HUES64 (cell line): Measurements from ENCODE around the gene APCDD1L.

Experiments
- H3K27ac ChIP-seq: 2 replicates; pipeline ENCODE4 v1.7.0; 2013; ENCODE audit warnings: low read depth, low read length, inconsistent platforms
- H3K27me3 ChIP-seq: 2 replicates; pipeline ENCODE4 v1.6.1; 2013; ENCODE audit warnings: mild to moderate bottlenecking, low read length; ENCODE audit not compliant: insufficient read depth
- H3K36me3 ChIP-seq: 2 replicates; pipeline ENCODE4 v1.6.1; 2013; ENCODE audit warnings: mild to moderate bottlenecking, low read length; ENCODE audit not compliant: insufficient read depth
- H3K4me1 ChIP-seq: 2 replicates; pipeline ENCODE4 v1.6.1; 2013; ENCODE audit warnings: mild to moderate bottlenecking, low read length, moderate library complexity; ENCODE audit not compliant: insufficient read depth
- H3K4me3 ChIP-seq: 2 replicates; pipeline ENCODE4 v1.5.1; 2013; ENCODE audit warnings: mild to moderate bottlenecking, low read length, moderate library complexity
- H3K9ac ChIP-seq: 2 replicates; pipeline ENCODE4 v1.6.1; 2013; ENCODE audit warnings: mild to moderate bottlenecking, low read depth, low read length
- H3K9me3 ChIP-seq: 2 replicates; pipeline ENCODE4 v1.6.1; 2013; ENCODE audit warnings: low read depth, low read length; ENCODE audit not compliant: insufficient read depth
- WGBS: fragments of 150-250, 120-280 bp; methylation state at CpG from one replicate; pipeline ENCODE4 v1.1.7; 2013; ENCODE audit warnings: missing lambda C conversion rate; 5-methylcytosine and 5-hydroxymethylcytosine counted together

The APCDD1L gene

DNA sequence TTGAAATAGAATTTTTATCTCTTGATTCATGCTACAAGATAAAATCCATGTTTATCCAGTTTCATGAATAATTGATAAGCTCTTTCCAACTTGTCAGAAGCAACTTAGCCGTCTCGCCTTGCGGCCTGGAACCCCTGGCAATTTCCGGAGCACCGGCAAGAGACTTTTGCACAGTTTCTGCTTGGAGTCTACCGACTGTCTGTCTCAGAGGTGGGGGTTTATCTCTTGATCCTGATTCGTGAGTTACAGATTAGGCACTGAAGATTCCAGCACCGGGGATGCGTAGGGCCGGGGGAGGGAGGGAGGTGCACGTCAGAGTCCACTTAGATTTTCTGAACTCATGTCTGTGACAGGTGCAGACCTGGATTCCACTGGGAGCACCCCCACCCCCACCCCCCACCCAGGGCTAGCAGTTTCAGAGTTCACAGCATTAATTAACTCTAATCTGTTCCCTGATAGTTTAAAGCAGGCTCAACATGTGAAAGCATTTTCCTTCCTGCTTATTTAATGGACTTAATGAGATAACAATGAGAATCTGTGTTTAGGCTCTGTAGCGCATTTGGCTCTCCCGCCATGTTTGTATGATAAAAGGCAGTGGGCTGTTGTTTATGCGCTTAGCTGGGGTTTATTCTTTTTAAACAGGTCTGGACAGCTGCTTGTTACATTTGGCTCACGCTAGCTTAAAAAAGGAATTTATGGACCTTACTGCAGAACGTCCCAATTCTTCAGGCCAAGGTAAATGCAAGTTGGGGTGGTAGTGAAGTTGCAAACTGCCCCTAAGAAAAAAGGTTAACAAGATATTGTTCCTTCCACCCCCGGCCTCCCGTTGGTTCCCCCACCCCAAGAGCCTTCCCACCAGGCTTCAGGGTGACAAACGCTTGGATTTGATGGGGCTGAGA is 8.1 kb upstream of the APCDD1L start:
- Histone ChIP-seq H3K27me3 (0 out of 2 replicates have a peak, but pooled peaks cover 1% of the 10 kb centered on the region), H3K36me3 (no peaks in the 10 kb centered on the region), H3K9ac (no peak overlapping the region), H3K27ac (0 out of 2 replicates have a peak overlapping the region, but pooled peaks have one; percentile 15), H3K4me3 (no peak overlapping the region), H3K4me1 (peaks cover 8% of the 10 kb centered on the region), H3K9me3 (peaks cover 31% of the 10 kb centered on the region)
- 79% methylated on average over 19 of the region's 19 CpGs for WGBS

DNA sequence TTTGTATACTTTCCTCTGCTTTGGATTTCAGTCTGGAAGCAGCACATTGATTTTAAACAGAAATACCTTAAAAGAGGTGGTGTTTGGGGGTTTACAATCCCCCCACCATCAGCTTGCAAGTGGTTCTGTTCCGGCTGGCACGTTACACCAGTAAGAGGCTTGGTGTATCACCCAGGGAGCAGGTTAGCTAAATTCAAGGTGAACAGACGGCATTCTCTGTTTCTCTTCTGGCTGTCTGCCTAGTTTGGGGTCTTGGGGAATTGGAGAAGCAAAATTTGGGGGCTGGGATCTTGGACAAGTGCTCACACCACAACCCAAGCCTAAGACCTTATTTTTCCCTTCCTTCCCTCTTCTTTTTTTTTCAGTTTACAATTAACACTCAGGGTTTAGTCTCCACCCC is 7.5 kb upstream of the APCDD1L start:
- no peak overlapping the region for H3K4me3 ChIP-seq
- WGBS: 88% methylated on average over 3 of the region's 3 CpGs
- H3K27me3 ChIP-seq: 0 out of 2 replicates have a peak, but pooled peaks cover 3% of the 10 kb centered on the region
- H3K9ac ChIP-seq: no peak overlapping the region
- H3K4me1 ChIP-seq: peaks cover 8% of the 10 kb centered on the region
- no peaks in the 10 kb centered on the region for H3K36me3 ChIP-seq
- peaks cover 29% of the 10 kb centered on the region for H3K9me3 ChIP-seq
- no peak overlapping the region for H3K27ac ChIP-seq

DNA sequence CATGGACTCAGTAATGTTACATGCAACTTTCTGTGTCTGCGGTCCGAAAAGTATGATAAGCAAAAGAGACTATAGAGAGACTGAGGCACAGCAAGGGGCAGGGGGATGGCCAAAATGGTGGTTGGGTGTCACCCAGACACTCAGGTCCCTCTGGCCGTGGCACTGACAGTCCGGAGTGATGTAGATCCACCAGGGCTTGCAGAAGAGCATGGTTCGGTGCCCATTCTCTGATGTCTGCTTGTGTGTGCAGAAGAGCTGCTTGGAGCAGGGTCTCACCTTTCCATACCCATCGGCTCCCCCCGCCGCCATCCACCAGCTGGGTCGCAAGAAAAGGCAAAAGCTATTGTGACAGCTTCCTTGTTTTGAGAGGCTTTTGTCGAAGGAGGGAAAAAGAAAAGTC is 6.6 kb upstream of the APCDD1L start:
- H3K4me3 ChIP-seq: no peak overlapping the region
- peaks cover 21% of the 10 kb centered on the region for H3K9me3 ChIP-seq
- H3K27ac ChIP-seq: no peak overlapping the region
- peaks cover 6% of the 10 kb centered on the region; the same call in 1 of the 2 replicates for H3K27me3 ChIP-seq
- H3K36me3 ChIP-seq: no peaks in the 10 kb centered on the region
- 90% methylated on average over 10 of the region's 10 CpGs for WGBS
- H3K9ac ChIP-seq: no peak overlapping the region
- H3K4me1 ChIP-seq: peaks cover 8% of the 10 kb centered on the region

DNA sequence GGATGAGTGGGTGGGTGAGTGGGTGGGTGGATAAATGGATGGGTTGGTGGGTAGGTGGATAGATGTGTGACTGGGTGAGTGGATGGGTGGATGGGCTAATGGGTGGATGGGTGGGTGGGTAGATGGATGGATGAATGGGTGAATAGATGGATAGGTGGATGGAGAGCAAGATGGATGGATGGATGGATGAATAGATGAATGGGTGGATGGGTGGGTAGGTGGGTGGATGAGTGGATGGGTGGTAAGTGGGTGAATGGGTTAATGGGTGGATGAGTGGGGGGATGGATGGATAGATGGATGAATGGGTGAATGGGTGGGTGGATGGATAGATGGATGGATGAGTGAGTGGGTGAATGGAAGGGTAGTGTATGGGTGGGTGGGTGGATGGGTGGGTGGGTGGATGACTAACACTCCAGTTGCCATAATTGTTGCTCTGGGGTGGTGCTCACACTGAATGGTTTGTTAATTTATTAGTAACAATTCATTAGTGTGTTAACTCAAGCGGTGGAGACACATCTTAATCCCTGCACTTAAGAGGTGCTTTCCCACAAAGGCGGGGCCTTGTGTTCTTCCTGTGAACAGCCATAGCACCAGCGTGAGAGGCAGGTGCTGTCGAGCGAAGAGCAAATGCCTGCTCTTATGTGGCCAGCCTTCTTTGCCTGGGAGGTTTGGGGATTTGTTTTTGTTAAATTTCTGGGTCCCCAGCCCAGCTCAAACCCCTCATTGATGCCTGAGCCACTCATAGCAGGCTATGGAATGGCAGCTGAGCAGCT is 4.9 kb upstream of the APCDD1L start:
- H3K27ac ChIP-seq: no peak overlapping the region
- peaks cover 8% of the 10 kb centered on the region for H3K4me1 ChIP-seq
- peaks cover 5% of the 10 kb centered on the region for H3K9me3 ChIP-seq
- H3K4me3 ChIP-seq: no peak overlapping the region
- H3K27me3 ChIP-seq: peaks cover 22% of the 10 kb centered on the region
- H3K36me3 ChIP-seq: no peaks in the 10 kb centered on the region
- H3K9ac ChIP-seq: no peak overlapping the region
- WGBS: 90% methylated on average over 5 of the region's 5 CpGs

DNA sequence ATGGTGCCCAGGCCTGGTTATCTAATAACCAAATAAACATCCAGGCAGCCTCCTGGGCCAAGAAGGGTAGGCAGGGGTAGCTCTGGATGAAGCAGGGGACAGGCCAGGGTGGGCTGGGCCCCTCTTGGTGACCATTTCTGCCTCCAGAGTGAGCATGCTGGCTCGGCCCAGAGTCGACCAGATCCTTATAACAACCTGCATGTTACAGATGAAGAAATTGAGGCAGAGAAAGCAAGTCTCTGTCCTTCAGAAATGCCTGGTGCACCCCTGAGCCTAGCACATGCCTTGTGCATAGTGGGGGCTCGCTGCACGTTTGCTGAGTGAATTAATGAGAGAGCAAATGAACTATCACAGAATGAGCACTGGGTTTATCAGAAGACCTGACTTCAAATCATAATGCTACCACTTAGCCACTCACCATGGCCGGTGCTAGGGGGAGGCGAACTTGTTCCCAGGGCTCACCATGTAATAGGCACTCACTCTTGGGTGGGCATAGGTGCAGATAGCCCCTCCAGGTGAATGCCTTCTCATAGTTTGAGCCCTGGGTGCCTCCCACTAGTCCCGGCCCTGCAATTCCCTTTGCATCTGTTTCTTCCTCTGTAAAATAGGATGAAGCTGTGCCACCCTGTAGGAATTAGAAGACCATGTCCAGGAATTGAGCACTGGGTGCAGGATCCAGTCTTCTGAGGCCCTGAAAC is 3.8 kb upstream of the APCDD1L start:
- Histone ChIP-seq H3K27ac (no peak overlapping the region), H3K9me3 (no peaks in the 10 kb centered on the region), H3K36me3 (no peaks in the 10 kb centered on the region), H3K9ac (no peak overlapping the region), H3K27me3 (peaks cover 32% of the 10 kb centered on the region), H3K4me1 (peaks cover 8% of the 10 kb centered on the region), H3K4me3 (no peak overlapping the region)
- 92% methylated on average over 7 of the region's 7 CpGs for WGBS

DNA sequence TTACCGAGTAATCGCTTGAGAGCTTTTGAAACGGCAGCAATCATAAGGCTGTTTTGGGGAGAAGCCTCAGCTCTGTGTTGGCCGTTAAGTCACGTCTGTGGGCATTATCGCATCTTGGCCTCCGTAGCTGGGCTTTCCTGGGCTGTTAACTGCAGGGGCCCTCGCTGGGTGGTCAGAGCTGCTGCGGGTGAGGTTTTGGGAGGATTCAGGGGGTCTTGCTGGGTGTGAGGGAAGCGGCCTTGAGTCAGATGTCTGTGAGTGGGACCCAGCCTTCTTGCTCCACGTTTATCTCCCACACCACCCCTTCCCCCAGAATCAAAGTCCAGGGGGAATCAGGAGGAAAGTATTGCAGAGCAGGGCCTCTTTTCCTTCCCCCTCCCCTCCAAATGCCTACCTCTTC is 3.2 kb upstream of the APCDD1L start:
- H3K9me3 ChIP-seq: no peaks in the 10 kb centered on the region
- no peak overlapping the region for H3K27ac ChIP-seq
- H3K4me3 ChIP-seq: no peak overlapping the region
- no peaks in the 10 kb centered on the region for H3K36me3 ChIP-seq
- H3K4me1 ChIP-seq: peaks cover 4% of the 10 kb centered on the region
- H3K27me3 ChIP-seq: peaks cover 39% of the 10 kb centered on the region
- H3K9ac ChIP-seq: no peak overlapping the region
- WGBS: 86% methylated on average over 10 of the region's 11 CpGs

DNA sequence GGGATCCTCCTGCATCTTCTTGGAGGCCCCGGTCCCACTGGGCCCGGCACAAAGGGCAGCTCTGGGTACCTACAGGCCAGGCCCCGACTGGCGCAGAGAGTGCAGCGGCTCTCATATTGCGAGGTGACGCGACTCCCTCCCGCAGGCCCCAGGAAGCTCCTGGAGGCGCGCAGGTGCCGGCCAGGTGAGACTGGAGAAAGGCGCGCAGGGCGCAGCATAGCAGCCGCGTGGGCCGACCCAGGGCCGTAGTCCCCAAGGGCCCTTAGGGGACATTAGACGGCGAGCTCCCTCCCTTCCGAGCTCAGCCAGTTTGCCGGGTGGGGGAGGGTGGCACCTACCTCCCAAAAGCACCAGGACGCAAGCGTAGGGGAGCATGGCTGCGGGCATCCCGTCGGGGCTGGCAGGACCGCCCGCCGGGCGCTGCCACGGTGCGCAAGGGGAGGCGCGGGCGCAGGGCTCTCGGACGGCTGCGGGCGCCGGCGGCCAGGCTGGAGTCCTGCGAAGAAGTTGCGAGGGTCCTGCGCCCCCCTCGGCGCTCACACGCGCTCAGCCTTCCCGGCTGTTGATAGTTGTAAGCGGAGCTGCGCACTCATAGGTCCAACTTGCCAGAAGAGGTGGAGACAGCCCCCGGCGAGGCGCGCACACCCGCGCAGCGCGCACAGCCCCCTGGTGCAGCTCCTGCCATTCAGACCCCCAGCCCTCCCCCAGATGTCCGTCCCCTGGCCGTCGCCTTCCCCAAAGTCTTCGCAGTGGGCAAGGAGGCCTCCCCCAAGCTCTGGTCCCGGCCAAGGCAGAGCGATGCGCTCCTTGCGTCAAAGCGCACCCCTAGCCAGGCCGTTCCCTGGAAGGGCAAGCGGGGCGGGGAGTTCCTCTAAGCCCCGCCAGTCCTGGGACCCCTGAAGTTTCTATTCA is 622 bp downstream of the APCDD1L start:
- Histone ChIP-seq H3K9ac (no peak overlapping the region; the same call in 1 of the 2 replicates), H3K4me3 (peak overlapping the region; percentile 61), H3K36me3 (no peaks in the 10 kb centered on the region), H3K4me1 (no peaks in the 10 kb centered on the region), H3K9me3 (0 out of 2 replicates have a peak, but pooled peaks cover 2% of the 10 kb centered on the region), H3K27ac (no peak overlapping the region), H3K27me3 (peaks cover 57% of the 10 kb centered on the region)
- 3% methylated on average over 74 of the region's 74 CpGs for WGBS

DNA sequence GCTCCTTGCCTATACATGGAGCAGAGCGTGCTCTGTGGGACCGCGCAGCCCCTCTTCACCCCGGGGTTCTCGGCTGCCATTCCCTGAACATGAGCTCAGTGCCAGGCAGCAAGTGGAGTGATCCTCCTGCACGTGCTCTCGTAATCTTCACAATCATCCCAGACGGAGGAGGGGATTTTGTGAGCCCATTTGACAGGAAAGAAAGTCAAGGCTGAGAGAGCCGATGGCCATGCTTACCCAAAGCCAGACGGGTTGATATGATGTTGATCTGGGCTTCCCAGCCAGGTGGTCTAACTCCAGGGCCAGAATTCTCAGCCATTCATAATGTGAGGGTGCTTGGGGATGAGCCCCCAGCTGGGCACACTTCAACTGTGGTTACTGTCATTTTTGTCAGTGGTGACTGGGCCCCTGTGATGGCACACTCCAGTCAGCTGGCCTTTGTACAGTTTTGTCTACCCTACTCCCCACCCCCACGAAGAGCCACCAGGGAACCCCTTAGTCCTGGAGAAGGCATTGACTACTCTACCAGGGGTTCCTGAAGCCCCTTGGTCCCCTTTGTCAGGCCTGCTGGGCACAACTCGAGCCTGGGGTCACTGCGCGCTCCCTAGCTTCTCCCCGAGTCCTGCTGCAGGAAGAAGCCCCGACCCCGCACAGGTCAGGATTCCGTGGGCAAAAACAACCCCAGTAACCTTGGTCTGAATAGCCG is 1.5 kb downstream of the APCDD1L start:
- Histone ChIP-seq H3K9ac (no peak overlapping the region), H3K9me3 (0 out of 2 replicates have a peak, but pooled peaks cover 2% of the 10 kb centered on the region), H3K27me3 (peaks cover 57% of the 10 kb centered on the region), H3K36me3 (no peaks in the 10 kb centered on the region), H3K4me3 (peak overlapping the region; percentile 61), H3K27ac (no peak overlapping the region), H3K4me1 (no peaks in the 10 kb centered on the region)
- 72% methylated on average over 19 of the region's 19 CpGs for WGBS

DNA sequence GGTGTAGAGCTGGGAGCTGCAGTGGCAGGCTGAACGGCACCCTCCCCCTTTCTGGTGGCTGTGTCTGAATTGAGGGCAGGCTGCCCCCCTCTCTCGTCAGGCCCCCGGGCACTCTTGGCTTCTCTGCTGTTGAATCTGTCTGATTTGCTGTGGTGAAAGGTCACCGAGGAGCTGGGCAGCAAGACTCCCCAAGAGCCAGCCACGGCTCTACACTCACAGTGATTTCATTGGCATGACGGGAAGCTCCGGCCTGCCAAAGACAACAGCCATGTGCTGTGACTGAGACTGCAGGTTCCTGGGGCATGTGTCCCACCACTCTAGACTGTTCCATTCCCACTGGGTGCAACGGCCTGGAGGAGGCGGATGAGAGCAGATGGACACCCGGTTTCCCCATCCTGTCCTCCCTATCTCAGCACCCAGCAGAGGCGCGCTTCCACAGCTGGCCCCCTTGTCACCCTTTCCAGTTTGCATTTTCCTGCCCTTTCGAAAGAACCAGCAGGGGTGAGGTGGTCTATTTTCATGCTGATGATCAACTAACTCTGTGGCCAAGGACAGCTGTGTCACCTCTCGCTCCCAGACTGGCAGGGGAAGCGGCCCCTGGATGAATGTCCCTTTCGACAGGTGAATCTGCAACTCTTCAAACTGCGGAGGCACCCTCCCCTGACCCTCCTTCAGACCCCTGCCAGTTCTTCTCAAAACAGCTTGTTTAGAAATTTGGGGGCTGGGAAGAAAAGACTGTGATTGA is 2.2 kb downstream of the APCDD1L start:
- Histone ChIP-seq H3K36me3 (no peaks in the 10 kb centered on the region), H3K27ac (no peak overlapping the region), H3K4me1 (no peaks in the 10 kb centered on the region), H3K4me3 (no peak overlapping the region), H3K9ac (no peak overlapping the region), H3K27me3 (peaks cover 54% of the 10 kb centered on the region), H3K9me3 (0 out of 2 replicates have a peak, but pooled peaks cover 2% of the 10 kb centered on the region)
- 60% methylated on average over 17 of the region's 17 CpGs for WGBS
